HG03025 (cell line): ENCODE results near the gene RABL2B.

Source experiments
- ATAC-seq: cut with Tn5 transposase; IDR thresholded peaks from one replicate; pipeline ENCODE4 v1.9.1; 2021; ENCODE audit warnings: mild to moderate bottlenecking, moderate library complexity; ENCODE audit not compliant: unreplicated experiment, low FRiP score

Gene RABL2B

GRCh38 chr22:50739279-50739691, 44.2 kb downstream of the RABL2B start:
- ATAC-seq = no peak

GRCh38 chr22:50738649-50739227, 44.7 kb downstream of the RABL2B start:
- ATAC-seq = no peak

- ATAC-seq = no peak
These were observed 45.4 kb downstream of the RABL2B start, which contains the start of gene ACR for GRCh38 chr22:50737728-50738648. Gene ACR (plus strand): TSS chr22:50738204. CDS start chr22:50738236, 32 bp downstream.

GRCh38 chr22:50735739-50736030, 47.8 kb downstream of the RABL2B start:
- ATAC-seq = no peak

- ATAC-seq = no peak
These were observed 48.3 kb downstream of the RABL2B start for GRCh38 chr22:50734986-50735738.

GRCh38 chr22:50734343-50734771, 49.1 kb downstream of the RABL2B start:
- no peak for ATAC-seq

- ATAC-seq = no peak
These were observed 49.7 kb downstream of the RABL2B start for GRCh38 chr22:50733521-50734342.

- no peak for ATAC-seq
These were observed 50.8 kb downstream of the RABL2B start for GRCh38 chr22:50732681-50733080.

GRCh38 chr22:50731811-50732624, 51.4 kb downstream of the RABL2B start:
- ATAC-seq = no peak

- no peak for ATAC-seq
These were observed 52.3 kb downstream of the RABL2B start for GRCh38 chr22:50730941-50731661.

GRCh38 chr22:50730013-50730891, 53.2 kb downstream of the RABL2B start:
- ATAC-seq = no peak

- no peak for ATAC-seq
These were observed 53.9 kb downstream of the RABL2B start for GRCh38 chr22:50729391-50730012.

GRCh38 chr22:50728523-50728931, 54.9 kb downstream of the RABL2B start:
- ATAC-seq = no peak

GRCh38 chr22:50727678-50728522, 55.5 kb downstream of the RABL2B start:
- no peak for ATAC-seq

- ATAC-seq = no peak
These were observed 56.6 kb downstream of the RABL2B start for GRCh38 chr22:50726643-50727340.

GRCh38 chr22:50725597-50725996, 57.8 kb downstream of the RABL2B start:
- no peak for ATAC-seq
